Measurements from ENCODE around the gene SERBP1. TPM values are rescaled to one million over a fixed set of nuclear protein-coding genes. Genes with fewer than 3 reads are reported as not detected.

SERBP1 gene
- 100 to 1,000 TPM; 108 to 282 (median 151) TPM for total RNA-seq
- polyA plus RNA-seq = 100 to 1,000 TPM; 120 to 155 TPM
- total RNA-seq = 235 reads per million, percentile 94 among the genes with 10 or more reads in this experiment

GRCh38 chr1:67430358-67431155, at the start of gene SERBP1:
Gene SERBP1, minus strand, starts transcription at chr1:67430402. Its CDS starts 102 bp downstream, at chr1:67430300.
- peak within 1 kb of the TSS; percentile 98 for H3K4me3 ChIP-seq (ENCODE audit: low read length)
- peaks cover 0 to 17% (median 5%) of the 10 kb centered on the region in 3 experiments for H3K36me3 ChIP-seq (ENCODE audit: control insufficient read depth in 2 of 3, insufficient read depth in 3 of 3, low read length in 3 of 3)
- no peaks in the 10 kb centered on the region for H3K9me3 ChIP-seq (ENCODE audit: control insufficient read depth in 2 of 3, low read length in 3 of 3)
- no peaks in the 10 kb centered on the region for H3K27me3 ChIP-seq (ENCODE audit: control insufficient read depth in 2 of 2, insufficient read depth in 2 of 2, low read length in 2 of 2)
- peak within 1 kb of the TSS; percentile 96 for H3K27ac ChIP-seq (ENCODE audit: low read depth, low read length)
- POLR2A ChIA-PET = interaction anchor here (0.7 to 2.6 kb wide), 11 partner anchors 10 to 377 kb away, joined by 3 to 8 read pairs (median 3); partner anchors contain the start of genes GADD45A and SLC35D1
- DNase-seq (peak; percentile 86 to 97 (median 94)), ATAC-seq (peak; percentile 94)
- H3K4me1 Mint-ChIP-seq = peaks cover 28 to 64% (median 57%) of the 10 kb centered on the region in 7 donors
- H3K27ac Mint-ChIP-seq = peak within 1 kb of the TSS; percentile 95 to 99 (median 96)
- H3K27me3 Mint-ChIP-seq = no peaks in the 10 kb centered on the region
- peaks cover 12 to 29% (median 17%) of the 10 kb centered on the region in 5 donors for H3K36me3 Mint-ChIP-seq
- peaks cover 5 to 16% of the 10 kb centered on the region in 2 donors for H3K4me1 ChIP-seq (ENCODE audit: control insufficient read depth in 2 of 2, insufficient read depth in 2 of 2, low read length in 2 of 2)
- CTCF ChIA-PET = interaction anchor here (0.7 to 0.8 kb wide), 2 partner anchors 21 to 260 kb away, joined by 3 to 5 read pairs; no protein-coding TSS in a partner anchor
- peak within 1 kb of the TSS; percentile 93 to 99 (median 95) for H3K4me3 Mint-ChIP-seq
- intact Hi-C loops (cut with micrococcal nuclease) = loop anchor here (1.0 to 10.0 kb wide), 21 partner anchors 70 to 1156 kb away; partner anchors contain the start of genes GADD45A (in 2 of the 2), SLC35D1 (in 2 of the 2), DNAI4 (in 1 of the 2) and IL12RB2 (in 1 of the 2)
- no peaks in the 10 kb centered on the region for H3K9me3 Mint-ChIP-seq

- DNase-seq (no peak), ATAC-seq (no peak)
- POLR2A ChIA-PET = no interaction called here
- Mint-ChIP-seq H3K36me3 (no peaks in the 10 kb centered on the region), H3K4me1 (peaks cover 0 to 8% (median 0%) of the 10 kb centered on the region in 7 donors), H3K27ac (no peak overlapping the region), H3K4me3 (no peak overlapping the region), H3K27me3 (peaks cover 0 to 4% (median 0%) of the 10 kb centered on the region in 5 donors), H3K9me3 (no peaks in the 10 kb centered on the region)
- CTCF ChIA-PET = interaction anchor here (0.5 to 0.6 kb wide), 2 partner anchors 17 to 719 kb away, joined by 3 read pairs; no protein-coding TSS in a partner anchor
- H3K27me3 ChIP-seq (ENCODE audit: control insufficient read depth in 2 of 2, insufficient read depth in 2 of 2, low read length in 2 of 2) = no peaks in the 10 kb centered on the region
- H3K27ac ChIP-seq (ENCODE audit: low read depth, low read length) = no peak overlapping the region
- intact Hi-C loops (cut with micrococcal nuclease) = no loop called here
- no peaks in the 10 kb centered on the region for H3K9me3 ChIP-seq (ENCODE audit: control insufficient read depth in 2 of 3, low read length in 3 of 3)
- no peaks in the 10 kb centered on the region for H3K36me3 ChIP-seq (ENCODE audit: control insufficient read depth in 2 of 3, insufficient read depth in 3 of 3, low read length in 3 of 3)
- H3K4me3 ChIP-seq (ENCODE audit: low read length) = no peak overlapping the region
- H3K4me1 ChIP-seq (ENCODE audit: control insufficient read depth in 2 of 2, insufficient read depth in 2 of 2, low read length in 2 of 2) = no peaks in the 10 kb centered on the region
Measured at GRCh38 chr1:67479146-67479891, 49.1 kb upstream of the SERBP1 start.

GRCh38 chr1:67476906-67477305, 46.7 kb upstream of the SERBP1 start:
- no peak overlapping the region for H3K4me3 Mint-ChIP-seq
- no peak overlapping the region for H3K4me3 ChIP-seq (ENCODE audit: low read length)
- peaks cover 0 to 8% (median 0%) of the 10 kb centered on the region in 5 donors for H3K27me3 Mint-ChIP-seq
- intact Hi-C loops (cut with micrococcal nuclease) = no loop called here
- H3K4me1 ChIP-seq (ENCODE audit: control insufficient read depth in 2 of 2, insufficient read depth in 2 of 2, low read length in 2 of 2) = no peaks in the 10 kb centered on the region
- peaks cover 0 to 6% (median 0%) of the 10 kb centered on the region in 7 donors for H3K4me1 Mint-ChIP-seq
- H3K36me3 Mint-ChIP-seq = no peaks in the 10 kb centered on the region
- DNase-seq (no peak), ATAC-seq (no peak)
- no peaks in the 10 kb centered on the region for H3K9me3 Mint-ChIP-seq
- H3K27ac Mint-ChIP-seq = no peak overlapping the region
- no peaks in the 10 kb centered on the region for H3K27me3 ChIP-seq (ENCODE audit: control insufficient read depth in 2 of 2, insufficient read depth in 2 of 2, low read length in 2 of 2)
- CTCF ChIA-PET = interaction anchor here (1.3 kb wide), 1 partner anchor 9 kb away, joined by 3 read pairs; no protein-coding TSS in a partner anchor
- no peak overlapping the region for H3K27ac ChIP-seq (ENCODE audit: low read depth, low read length)
- H3K9me3 ChIP-seq (ENCODE audit: control insufficient read depth in 2 of 3, low read length in 3 of 3) = no peaks in the 10 kb centered on the region
- H3K36me3 ChIP-seq (ENCODE audit: control insufficient read depth in 2 of 3, insufficient read depth in 3 of 3, low read length in 3 of 3) = no peaks in the 10 kb centered on the region
- POLR2A ChIA-PET = no interaction called here

- Histone ChIP-seq H3K4me1 (ENCODE audit: control insufficient read depth in 2 of 2, insufficient read depth in 2 of 2, low read length in 2 of 2) (no peaks in the 10 kb centered on the region), H3K4me3 (ENCODE audit: low read length) (no peak overlapping the region), H3K36me3 (ENCODE audit: control insufficient read depth in 2 of 3, insufficient read depth in 3 of 3, low read length in 3 of 3) (no peaks in the 10 kb centered on the region), H3K27ac (ENCODE audit: low read depth, low read length) (no peak overlapping the region), H3K9me3 (ENCODE audit: control insufficient read depth in 2 of 3, low read length in 3 of 3) (no peaks in the 10 kb centered on the region), H3K27me3 (ENCODE audit: control insufficient read depth in 2 of 2, insufficient read depth in 2 of 2, low read length in 2 of 2) (no peaks in the 10 kb centered on the region)
- Mint-ChIP-seq H3K27ac (no peak overlapping the region), H3K9me3 (no peaks in the 10 kb centered on the region), H3K27me3 (peaks cover 0 to 11% (median 0%) of the 10 kb centered on the region in 5 donors), H3K4me1 (peaks cover 0 to 6% (median 0%) of the 10 kb centered on the region in 7 donors), H3K36me3 (no peaks in the 10 kb centered on the region), H3K4me3 (no peak overlapping the region)
- ATAC-seq (no peak), DNase-seq (no peak)
- intact Hi-C loops (cut with micrococcal nuclease) = no loop called here
- CTCF ChIA-PET = no interaction called here
- POLR2A ChIA-PET = no interaction called here
Measured at GRCh38 chr1:67476006-67476482, 45.8 kb upstream of the SERBP1 start.

- H3K9me3 ChIP-seq (ENCODE audit: control insufficient read depth in 2 of 3, low read length in 3 of 3) = no peaks in the 10 kb centered on the region
- no peak for DNase-seq
- CTCF ChIA-PET = no interaction called here
- no peaks in the 10 kb centered on the region for H3K36me3 Mint-ChIP-seq
- no peaks in the 10 kb centered on the region for H3K27me3 ChIP-seq (ENCODE audit: control insufficient read depth in 2 of 2, insufficient read depth in 2 of 2, low read length in 2 of 2)
- H3K27ac ChIP-seq (ENCODE audit: low read depth, low read length) = no peak overlapping the region
- no peaks in the 10 kb centered on the region for H3K4me1 Mint-ChIP-seq
- H3K36me3 ChIP-seq (ENCODE audit: control insufficient read depth in 2 of 3, insufficient read depth in 3 of 3, low read length in 3 of 3) = no peaks in the 10 kb centered on the region
- no peaks in the 10 kb centered on the region for H3K4me1 ChIP-seq (ENCODE audit: control insufficient read depth in 2 of 2, insufficient read depth in 2 of 2, low read length in 2 of 2)
- H3K9me3 Mint-ChIP-seq = no peaks in the 10 kb centered on the region
- intact Hi-C loops (cut with micrococcal nuclease) = no loop called here
- no peak overlapping the region for H3K4me3 Mint-ChIP-seq
- peaks cover 0 to 11% (median 0%) of the 10 kb centered on the region in 5 donors for H3K27me3 Mint-ChIP-seq
- ATAC-seq = no peak
- H3K4me3 ChIP-seq (ENCODE audit: low read length) = no peak overlapping the region
- no peak overlapping the region for H3K27ac Mint-ChIP-seq
- POLR2A ChIA-PET = no interaction called here
Measured at GRCh38 chr1:67472056-67472455, 41.9 kb upstream of the SERBP1 start.

GRCh38 chr1:67469431-67469830, 39.2 kb upstream of the SERBP1 start:
- Mint-ChIP-seq H3K4me3 (no peak overlapping the region), H3K4me1 (no peaks in the 10 kb centered on the region), H3K9me3 (no peaks in the 10 kb centered on the region), H3K27me3 (peaks cover 0 to 11% (median 0%) of the 10 kb centered on the region in 5 donors), H3K27ac (no peak overlapping the region), H3K36me3 (peaks cover 0 to 5% (median 0%) of the 10 kb centered on the region in 5 donors)
- no peaks in the 10 kb centered on the region for H3K9me3 ChIP-seq (ENCODE audit: control insufficient read depth in 2 of 3, low read length in 3 of 3)
- ChIA-PET CTCF (interaction anchor here (0.7 kb wide), 1 partner anchor 256 kb away, joined by 3 read pairs; no protein-coding TSS in a partner anchor), POLR2A (no interaction called here)
- no peak overlapping the region for H3K4me3 ChIP-seq (ENCODE audit: low read length)
- DNase-seq (no peak), ATAC-seq (no peak)
- H3K27me3 ChIP-seq (ENCODE audit: control insufficient read depth in 2 of 2, insufficient read depth in 2 of 2, low read length in 2 of 2) = no peaks in the 10 kb centered on the region
- no peak overlapping the region for H3K27ac ChIP-seq (ENCODE audit: low read depth, low read length)
- H3K36me3 ChIP-seq (ENCODE audit: control insufficient read depth in 2 of 3, insufficient read depth in 3 of 3, low read length in 3 of 3) = no peaks in the 10 kb centered on the region
- intact Hi-C loops (cut with micrococcal nuclease) = no loop called here
- H3K4me1 ChIP-seq (ENCODE audit: control insufficient read depth in 2 of 2, insufficient read depth in 2 of 2, low read length in 2 of 2) = no peaks in the 10 kb centered on the region

All from naive thymus-derived CD4-positive, alpha-beta T cell (primary cell).